Liver (tissue), 9 donors: ENCODE results near the gene RNF8. TPM values are rescaled to one million over a fixed set of nuclear protein-coding genes. Genes with fewer than 3 reads are reported as not detected.
"Not testable (repeated sequence)": the region's sequence is repeated elsewhere in the genome, so short reads cannot be mapped to it uniquely, and the experiment has no call there.

ENCODE experiments used
- DNase-seq: peaks from one replicate; pipeline ENCODE4 v3.0.0-alpha.2; 2017; ENCODE audit warnings: low spot score
- H3K27ac ChIP-seq, 2 donors: one replicate each; pipeline ENCODE4 v1.7.0; 2013; ENCODE audit warnings: inconsistent platforms in 2 of 2, low read length in 2 of 2, control low read depth in 1 of 2, low read depth in 1 of 2, mild to moderate bottlenecking in 1 of 2
- H3K27me3 ChIP-seq, 4 donors: one replicate each; pipeline versions ENCODE4 v1.6.1 to v1.7.0; 2013; ENCODE audit warnings: low read length in 3 of 4, inconsistent platforms in 1 of 4, mild to moderate bottlenecking in 1 of 4, moderate library complexity in 1 of 4; ENCODE audit not compliant: control insufficient read depth in 4 of 4, insufficient read depth in 4 of 4
- H3K36me3 ChIP-seq, 4 donors: one replicate each; pipeline versions ENCODE4 v1.6.1 to v1.7.0; 2013; ENCODE audit warnings: low read length in 3 of 4, mild to moderate bottlenecking in 3 of 4, low read depth in 1 of 4, moderate library complexity in 1 of 4; ENCODE audit not compliant: control insufficient read depth in 4 of 4, insufficient read depth in 3 of 4
- H3K4me1 ChIP-seq, 4 donors: one replicate each; pipeline versions ENCODE4 v1.6.1 to v1.7.0; 2013; ENCODE audit warnings: low read length in 3 of 4, mild to moderate bottlenecking in 3 of 4, moderate library complexity in 1 of 4; ENCODE audit not compliant: control insufficient read depth in 4 of 4, insufficient read depth in 4 of 4
- H3K4me3 ChIP-seq, 3 donors: one replicate each; pipeline versions ENCODE4 v1.6.1 to v1.7.0; 2013; ENCODE audit warnings: low read length in 3 of 3, control low read depth in 1 of 3, low read depth in 1 of 3, mild to moderate bottlenecking in 1 of 3
- H3K9ac ChIP-seq, 2 donors: one replicate each; pipeline ENCODE4 v1.7.0; 2013; ENCODE audit warnings: low read length in 2 of 2, mild to moderate bottlenecking in 2 of 2, moderate library complexity in 2 of 2, control low read depth in 1 of 2, low read depth in 1 of 2
- H3K9me3 ChIP-seq, 4 donors: one replicate each; pipeline versions ENCODE4 v1.6.1 to v1.7.0; 2013; ENCODE audit warnings: low read length in 3 of 4; ENCODE audit not compliant: control insufficient read depth in 4 of 4
- ATF3 ChIP-seq: IDR thresholded peaks from 2 replicates; pipeline ENCODE4 v1.6.1; 2016; ENCODE audit warnings: antibody characterized with exemption
- EGR1 ChIP-seq, 2 donors: IDR thresholded peaks; 2 replicates each; pipeline ENCODE4 v1.6.1; 2016 to 2018; ENCODE audit warnings: antibody characterized with exemption in 2 of 2, low read depth in 2 of 2
- FOXA2 ChIP-seq: IDR thresholded peaks from 2 replicates; pipeline ENCODE4 v1.6.1; 2016; ENCODE audit warnings: antibody characterized with exemption
- HNF4A ChIP-seq, 2 donors: conservative IDR thresholded peaks; 2 replicates each; pipeline ENCODE4 v1.6.1; 2016; ENCODE audit warnings: antibody characterized with exemption in 2 of 2, mild to moderate bottlenecking in 2 of 2
- HNF4G ChIP-seq: IDR thresholded peaks from 2 replicates; pipeline ENCODE4 v1.6.1; 2016; ENCODE audit warnings: antibody characterized with exemption
- NR2F2 ChIP-seq: IDR thresholded peaks from 2 replicates; pipeline ENCODE4 v1.6.1; 2016; ENCODE audit warnings: antibody characterized with exemption
- RAD21 ChIP-seq, 2 donors: IDR thresholded peaks; 2 replicates each; pipeline ENCODE4 v1.6.1; 2016; ENCODE audit warnings: antibody characterized with exemption in 2 of 2, mild to moderate bottlenecking in 2 of 2
- REST ChIP-seq: IDR thresholded peaks from 2 replicates; pipeline ENCODE4 v1.6.1; 2016; ENCODE audit warnings: antibody characterized with exemption, mild to moderate bottlenecking
- RXRA ChIP-seq, 2 donors: IDR thresholded peaks; 2 replicates each; pipeline ENCODE4 v1.6.1; 2017 to 2018; ENCODE audit warnings: antibody characterized with exemption in 2 of 2, mild to moderate bottlenecking in 1 of 2
- SP1 ChIP-seq: IDR thresholded peaks from 2 replicates; pipeline ENCODE4 v1.6.1; 2018; ENCODE audit warnings: antibody characterized with exemption, mild to moderate bottlenecking
- TAF1 ChIP-seq: conservative IDR thresholded peaks from 2 replicates; pipeline ENCODE4 v1.6.1; 2016; ENCODE audit warnings: antibody characterized with exemption, mild to moderate bottlenecking
- YY1 ChIP-seq: IDR thresholded peaks from 2 replicates; pipeline ENCODE4 v1.6.1; 2016; ENCODE audit warnings: antibody characterized with exemption, mild to moderate bottlenecking
- ZBTB33 ChIP-seq: IDR thresholded peaks from 2 replicates; pipeline ENCODE4 v1.6.1; 2016; ENCODE audit warnings: antibody characterized with exemption
- WGBS: extraction: QIAGEN DNeasy Blood & Tissue Kit; methylation state at CpG from one replicate; pipeline ENCODE4 v1.1.7; 2013; 5-methylcytosine and 5-hydroxymethylcytosine counted together
- polyA plus RNA-seq, 2 donors: library from polyadenylated mRNA; stranded (reverse) in 1 of 2; unstranded in 1 of 2; fragments of 200-250 nt in 1 of 2; fragments of >200 nt in 1 of 2; fragmentation: Nextera tagmentation in 1 of 2; extraction: Ambion mirVana in 1 of 2; gene quantifications; one replicate each; pipeline versions ENCODE4 v1.2.1 to v1.2.3, GENCODE V29; 2013 to 2015
- total RNA-seq, 2 donors: library from RNA; depleted of rRNA; stranded (reverse); fragments of >200 nt; gene quantifications; one replicate each; pipeline ENCODE4 v1.2.3, GENCODE V29; 2014
- donor health status: healthy.
- donor health status: healthy.
- donor health status: healthy.
- donor health status: healthy.
- donor health status: healthy.

Gene RNF8
- total and polyA plus RNA-seq, 4 donors = 6.1 to 9.9 (median 7.5) TPM

GRCh38 chr6:37306624-37307222 is 47.1 kb upstream of the RNF8 start:
- no peak overlapping the region for H3K4me3 ChIP-seq

GRCh38 chr6:37307484-37307883 is 46.3 kb upstream of the RNF8 start:
- WGBS = 93% methylated on average over 10 of the region's 10 CpGs
- not testable (repeated sequence) for H3K27me3 ChIP-seq, H3K4me1 ChIP-seq, H3K4me3 ChIP-seq, DNase-seq, H3K27ac ChIP-seq, H3K9ac ChIP-seq, H3K9me3 ChIP-seq
- peaks cover 0 to 17% (median 6%) of the 10 kb centered on the region in 4 donors for H3K36me3 ChIP-seq

More at GRCh38 chr6:37306624-37307222, 47.1 kb upstream of the RNF8 start:
- H3K9me3 ChIP-seq = no peaks in the 10 kb centered on the region
- H3K9ac ChIP-seq = no peak overlapping the region
- peaks cover 0 to 16% (median 6%) of the 10 kb centered on the region in 4 donors for H3K36me3 ChIP-seq
- H3K27me3 ChIP-seq = no peaks in the 10 kb centered on the region
- no peak overlapping the region for H3K27ac ChIP-seq
- TF ChIP-seq RAD21 (IDR thresholded peaks at IDR 0.05) (no peak), RXRA (IDR thresholded peaks at IDR 0.05) (no peak), REST (no peak), HNF4G (no peak), ATF3 (no peak), ZBTB33 (no peak)
- DNase-seq = no peak
- 97% methylated on average over 4 of the region's 4 CpGs for WGBS
- no peaks in the 10 kb centered on the region for H3K4me1 ChIP-seq

GRCh38 chr6:37308069-37308815 is 45.5 kb upstream of the RNF8 start:
- 87% methylated on average over 5 of the region's 5 CpGs for WGBS
- Histone ChIP-seq H3K9me3 (no peaks in the 10 kb centered on the region), H3K4me3 (no peak overlapping the region), H3K36me3 (peaks cover 0 to 14% (median 6%) of the 10 kb centered on the region in 4 donors), H3K4me1 (no peaks in the 10 kb centered on the region), H3K27ac (no peak overlapping the region), H3K27me3 (no peaks in the 10 kb centered on the region), H3K9ac (no peak overlapping the region)
- DNase-seq = no peak
- TF ChIP-seq TAF1 = no peak
- TF ChIP-seq YY1 = no peak
- TF ChIP-seq REST = no peak
- TF ChIP-seq SP1 = no peak
- TF ChIP-seq NR2F2 = no peak
- no peak for TF ChIP-seq FOXA2
- TF ChIP-seq RXRA (IDR thresholded peaks at IDR 0.05) = no peak
- TF ChIP-seq HNF4A (conservative IDR thresholded peaks at IDR 0.05) = no peak
- no peak for TF ChIP-seq EGR1 (IDR thresholded peaks at IDR 0.05; ENCODE audit: low read depth in 2 of 2)
- TF ChIP-seq ZBTB33 = no peak
- TF ChIP-seq ATF3 = no peak
- TF ChIP-seq RAD21 (IDR thresholded peaks at IDR 0.05) = no peak
